Endothelial cell of umbilical vein (primary cell): ENCODE measurements around the gene MAPT.

Experiments
- CTCF ChIP-seq, 2 donors: IDR thresholded peaks; 1 replicate in 1 of 2; 2 replicates in 1 of 2; pipeline ENCODE4 v1.5.1; 2011; ENCODE audit warnings: low read length in 2 of 2, mild to moderate bottlenecking in 2 of 2, moderate library complexity in 2 of 2, control low read depth in 1 of 2, inconsistent platforms in 1 of 2, low read depth in 1 of 2; ENCODE audit not compliant: insufficient read depth in 1 of 2; ENCODE audit errors: extremely low read depth in 1 of 2
- FOS ChIP-seq: IDR thresholded peaks from 2 replicates; pipeline ENCODE4 v1.6.1; 2011; ENCODE audit warnings: mild to moderate bottlenecking, low read length, moderate library complexity, borderline replicate concordance; ENCODE audit not compliant: insufficient read depth
- MAX ChIP-seq: IDR thresholded peaks from 2 replicates; pipeline ENCODE4 v1.6.1; 2011; ENCODE audit not compliant: insufficient read depth, insufficient read length
- MYC ChIP-seq: IDR thresholded peaks from one replicate; pipeline ENCODE4 v1.6.1; 2011; ENCODE audit warnings: mild to moderate bottlenecking, low read depth, low read length
- POLR2A ChIP-seq: IDR thresholded peaks from 2 replicates; pipeline ENCODE4 v1.6.1; 2012; ENCODE audit warnings: low read depth, mild to moderate bottlenecking, control low read depth, low read length

- TF ChIP-seq MAX (no peak), CTCF (IDR thresholded peaks at IDR 0.05; ENCODE audit: extremely low read depth in 1 of 2, insufficient read depth in 1 of 2, low read depth in 1 of 2, low read length in 2 of 2) (no peak), FOS (no peak), POLR2A (no peak), MYC (no peak)
Observed at GRCh38 chr17:45855691-45856336, 38.5 kb upstream of the MAPT start.
